Measurements from ENCODE around the gene CEP290.
A peak's percentile ranks its signal among the peaks of the same experiment; 100 is the strongest.

The CEP290 gene

GRCh38 chr12:88058719-88059077, 83.2 kb downstream of the CEP290 start:
- no peak for DNase-seq
- no CpG with 5 or more reads among the region's 1 CpG for WGBS (ENCODE audit: extremely low coverage, insufficient coverage, insufficient read length)
- Histone ChIP-seq H3K4me2 (ENCODE audit: low read length) (no peak overlapping the region), H2BK12ac (ENCODE audit: low read length) (no peak overlapping the region), H3K9me3 (ENCODE audit: insufficient read depth, low read depth, low read length) (no peaks in the 10 kb centered on the region), H3K14ac (ENCODE audit: low read length) (no peak overlapping the region), H3K18ac (ENCODE audit: low read length) (no peak overlapping the region), H4K12ac (ENCODE audit: low read depth, low read length) (no peak overlapping the region), H2AFZ (ENCODE audit: insufficient read depth, low read length, poor library complexity) (no peak overlapping the region), H3K4ac (ENCODE audit: low read depth, low read length) (no peak overlapping the region), H3K4me3 (ENCODE audit: low read depth, low read length) (no peak overlapping the region), H3K27ac (ENCODE audit: low read depth, low read length) (no peak overlapping the region), H2BK120ac (ENCODE audit: insufficient read depth, low read length, poor library complexity) (no peak overlapping the region), H4K91ac (ENCODE audit: low read depth, low read length) (no peak overlapping the region), H3K4me1 (ENCODE audit: control insufficient read depth in 1 of 2, insufficient read depth in 2 of 2, low read length in 2 of 2) (no peaks in the 10 kb centered on the region), H3K79me1 (ENCODE audit: low read length) (no peaks in the 10 kb centered on the region), H3K9ac (ENCODE audit: low read length) (no peak overlapping the region), H4K8ac (ENCODE audit: low read depth, low read length) (no peak overlapping the region), H3K23ac (ENCODE audit: low read length) (no peak overlapping the region), H2AK5ac (ENCODE audit: low read length) (no peak overlapping the region), H3K36me3 (ENCODE audit: control insufficient read depth in 1 of 2, insufficient read depth in 2 of 2, low read length in 2 of 2) (peaks cover 2 to 4% of the 10 kb centered on the region in 2 experiments), H3K79me2 (ENCODE audit: control insufficient read depth, insufficient read depth, low read length, poor library complexity) (no peaks in the 10 kb centered on the region), H2BK5ac (ENCODE audit: low read depth, low read length, poor library complexity) (no peak overlapping the region), H3K27me3 (ENCODE audit: insufficient read depth, low read length) (no peaks in the 10 kb centered on the region)

DNA sequence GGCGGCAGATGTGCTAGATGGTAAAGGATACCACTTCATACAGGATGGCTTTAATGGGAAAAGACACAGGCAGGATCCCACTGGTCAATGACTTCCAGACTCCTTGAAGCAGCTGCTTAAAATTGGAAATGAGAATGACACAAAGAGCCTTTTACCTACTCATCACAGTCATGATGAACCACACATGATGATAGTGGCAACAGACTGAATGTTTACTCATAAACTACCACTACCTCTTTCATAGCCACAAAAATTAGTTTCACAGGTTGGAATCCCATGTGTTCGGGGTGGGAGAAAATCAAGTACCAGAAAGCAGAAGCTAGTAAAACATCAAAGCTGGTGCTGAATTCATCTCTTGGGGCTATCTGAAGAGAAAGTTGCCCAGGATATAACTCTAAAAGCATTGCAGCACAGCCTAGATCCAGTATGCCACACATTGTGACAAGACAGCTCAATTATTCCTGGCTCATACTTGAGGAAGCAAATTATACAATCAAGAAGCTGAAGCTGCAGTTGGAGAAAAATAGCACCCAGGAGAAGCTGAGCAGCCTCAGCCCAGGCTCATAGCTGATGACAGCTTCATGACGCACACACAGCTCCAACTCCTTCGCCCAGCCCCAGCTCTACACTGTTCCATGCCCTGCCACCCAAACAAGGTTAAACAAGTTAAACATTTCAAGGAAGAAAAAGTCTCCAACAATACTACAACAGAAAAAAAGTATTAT, 83.7 kb downstream of the CEP290 start:
- H4K12ac ChIP-seq (ENCODE audit: low read depth, low read length), result no peak overlapping the region
- no peaks in the 10 kb centered on the region for H3K4me1 ChIP-seq (ENCODE audit: control insufficient read depth in 1 of 2, insufficient read depth in 2 of 2, low read length in 2 of 2)
- no peaks in the 10 kb centered on the region for H3K9me3 ChIP-seq (ENCODE audit: insufficient read depth, low read depth, low read length)
- H3K27me3 ChIP-seq (ENCODE audit: insufficient read depth, low read length), result no peaks in the 10 kb centered on the region
- H3K18ac ChIP-seq (ENCODE audit: low read length), result no peak overlapping the region
- H3K14ac ChIP-seq (ENCODE audit: low read length), result no peak overlapping the region
- no peak overlapping the region for H3K4me2 ChIP-seq (ENCODE audit: low read length)
- no peak overlapping the region for H2BK120ac ChIP-seq (ENCODE audit: insufficient read depth, low read length, poor library complexity)
- H3K27ac ChIP-seq (ENCODE audit: low read depth, low read length), result no peak overlapping the region
- H4K8ac ChIP-seq (ENCODE audit: low read depth, low read length), result no peak overlapping the region
- no peak for DNase-seq
- no peaks in the 10 kb centered on the region for H3K79me1 ChIP-seq (ENCODE audit: low read length)
- no peak overlapping the region for H2AFZ ChIP-seq (ENCODE audit: insufficient read depth, low read length, poor library complexity)
- H3K23ac ChIP-seq (ENCODE audit: low read length), result no peak overlapping the region
- peaks cover 2 to 4% of the 10 kb centered on the region in 2 experiments for H3K36me3 ChIP-seq (ENCODE audit: control insufficient read depth in 1 of 2, insufficient read depth in 2 of 2, low read length in 2 of 2)
- H3K9ac ChIP-seq (ENCODE audit: low read length), result no peak overlapping the region
- H3K79me2 ChIP-seq (ENCODE audit: control insufficient read depth, insufficient read depth, low read length, poor library complexity), result no peaks in the 10 kb centered on the region
- no CpG with 5 or more reads among the region's 4 CpGs for WGBS (ENCODE audit: extremely low coverage, insufficient coverage, insufficient read length)
- no peak overlapping the region for H2BK12ac ChIP-seq (ENCODE audit: low read length)
- no peak overlapping the region for H2AK5ac ChIP-seq (ENCODE audit: low read length)
- no peak overlapping the region for H4K91ac ChIP-seq (ENCODE audit: low read depth, low read length)
- H2BK5ac ChIP-seq (ENCODE audit: low read depth, low read length, poor library complexity), result no peak overlapping the region
- no peak overlapping the region for H3K4me3 ChIP-seq (ENCODE audit: low read depth, low read length)
- H3K4ac ChIP-seq (ENCODE audit: low read depth, low read length), result no peak overlapping the region

GRCh38 chr12:88056571-88056970, 85.3 kb downstream of the CEP290 start:
- no peak overlapping the region for H3K14ac ChIP-seq (ENCODE audit: low read length)
- H2BK12ac ChIP-seq (ENCODE audit: low read length), result no peak overlapping the region
- no peak overlapping the region for H3K4me3 ChIP-seq (ENCODE audit: low read depth, low read length)
- H4K12ac ChIP-seq (ENCODE audit: low read depth, low read length), result no peak overlapping the region
- H3K4ac ChIP-seq (ENCODE audit: low read depth, low read length), result no peak overlapping the region
- no peak overlapping the region for H3K23ac ChIP-seq (ENCODE audit: low read length)
- no peaks in the 10 kb centered on the region for H3K9me3 ChIP-seq (ENCODE audit: insufficient read depth, low read depth, low read length)
- no peak overlapping the region for H4K91ac ChIP-seq (ENCODE audit: low read depth, low read length)
- peaks cover 2 to 4% of the 10 kb centered on the region in 2 experiments for H3K36me3 ChIP-seq (ENCODE audit: control insufficient read depth in 1 of 2, insufficient read depth in 2 of 2, low read length in 2 of 2)
- no peaks in the 10 kb centered on the region for H3K79me2 ChIP-seq (ENCODE audit: control insufficient read depth, insufficient read depth, low read length, poor library complexity)
- H3K4me1 ChIP-seq (ENCODE audit: control insufficient read depth in 1 of 2, insufficient read depth in 2 of 2, low read length in 2 of 2), result no peaks in the 10 kb centered on the region
- no peaks in the 10 kb centered on the region for H3K79me1 ChIP-seq (ENCODE audit: low read length)
- no peak overlapping the region for H3K27ac ChIP-seq (ENCODE audit: low read depth, low read length)
- H2AK5ac ChIP-seq (ENCODE audit: low read length), result no peak overlapping the region
- H2BK5ac ChIP-seq (ENCODE audit: low read depth, low read length, poor library complexity), result no peak overlapping the region
- no peak for DNase-seq
- WGBS (ENCODE audit: extremely low coverage, insufficient coverage, insufficient read length), result no CpG with 5 or more reads among the region's 2 CpGs
- H2AFZ ChIP-seq (ENCODE audit: insufficient read depth, low read length, poor library complexity), result no peak overlapping the region
- H3K9ac ChIP-seq (ENCODE audit: low read length), result no peak overlapping the region
- H2BK120ac ChIP-seq (ENCODE audit: insufficient read depth, low read length, poor library complexity), result no peak overlapping the region
- H4K8ac ChIP-seq (ENCODE audit: low read depth, low read length), result no peak overlapping the region
- no peak overlapping the region for H3K4me2 ChIP-seq (ENCODE audit: low read length)
- H3K27me3 ChIP-seq (ENCODE audit: insufficient read depth, low read length), result no peaks in the 10 kb centered on the region
- no peak overlapping the region for H3K18ac ChIP-seq (ENCODE audit: low read length)

DNA sequence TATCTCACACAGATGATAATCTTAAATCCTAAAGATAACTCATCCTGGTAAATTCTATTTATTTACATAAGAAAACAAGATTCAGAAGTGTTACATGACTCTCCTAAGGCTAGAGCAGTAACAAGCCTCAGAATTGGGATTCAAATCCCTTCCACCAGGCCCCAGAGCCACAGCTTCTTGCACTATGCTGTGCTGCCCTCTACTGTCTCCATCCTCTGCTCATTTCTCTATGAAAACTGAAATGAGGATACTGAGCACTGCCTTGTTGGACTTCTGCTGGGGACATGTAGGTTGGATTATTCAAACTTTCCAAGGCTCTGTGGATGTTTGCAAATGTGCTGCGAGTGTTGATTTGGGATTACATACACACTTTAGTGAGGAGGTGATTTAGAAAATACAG, 89.2 kb downstream of the CEP290 start:
- no CpG with 5 or more reads among the region's 1 CpG for WGBS (ENCODE audit: extremely low coverage, insufficient coverage, insufficient read length)
- Histone ChIP-seq H3K4me2 (ENCODE audit: low read length) (no peak overlapping the region), H2AK5ac (ENCODE audit: low read length) (no peak overlapping the region), H3K27ac (ENCODE audit: low read depth, low read length) (no peak overlapping the region), H2BK12ac (ENCODE audit: low read length) (no peak overlapping the region), H3K79me2 (ENCODE audit: control insufficient read depth, insufficient read depth, low read length, poor library complexity) (no peaks in the 10 kb centered on the region), H2AFZ (ENCODE audit: insufficient read depth, low read length, poor library complexity) (no peak overlapping the region), H4K12ac (ENCODE audit: low read depth, low read length) (no peak overlapping the region), H3K9ac (ENCODE audit: low read length) (no peak overlapping the region), H3K18ac (ENCODE audit: low read length) (no peak overlapping the region), H3K9me3 (ENCODE audit: insufficient read depth, low read depth, low read length) (no peaks in the 10 kb centered on the region), H4K91ac (ENCODE audit: low read depth, low read length) (no peak overlapping the region), H3K79me1 (ENCODE audit: low read length) (no peaks in the 10 kb centered on the region), H3K27me3 (ENCODE audit: insufficient read depth, low read length) (no peaks in the 10 kb centered on the region), H4K8ac (ENCODE audit: low read depth, low read length) (no peak overlapping the region), H3K4ac (ENCODE audit: low read depth, low read length) (no peak overlapping the region), H3K36me3 (ENCODE audit: control insufficient read depth in 1 of 2, insufficient read depth in 2 of 2, low read length in 2 of 2) (peaks cover 0 to 2% of the 10 kb centered on the region in 2 experiments), H3K23ac (ENCODE audit: low read length) (no peak overlapping the region), H3K4me1 (ENCODE audit: control insufficient read depth in 1 of 2, insufficient read depth in 2 of 2, low read length in 2 of 2) (no peaks in the 10 kb centered on the region), H2BK5ac (ENCODE audit: low read depth, low read length, poor library complexity) (no peak overlapping the region), H3K14ac (ENCODE audit: low read length) (no peak overlapping the region), H2BK120ac (ENCODE audit: insufficient read depth, low read length, poor library complexity) (no peak overlapping the region), H3K4me3 (ENCODE audit: low read depth, low read length) (no peak overlapping the region)
- DNase-seq, result peak in 1 of 2 donors; percentile 52

Data from trophoblast cell (in vitro differentiated cells and primary cell).